ENCODE results near the gene SYCE3.
A peak's percentile ranks its signal among the peaks of the same experiment; 100 is the strongest.
"Not testable (repeated sequence)": the region's sequence is repeated elsewhere in the genome, so short reads cannot be mapped to it uniquely, and the experiment has no call there.

Gene SYCE3, protein sequence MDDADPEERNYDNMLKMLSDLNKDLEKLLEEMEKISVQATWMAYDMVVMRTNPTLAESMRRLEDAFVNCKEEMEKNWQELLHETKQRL

DNA sequence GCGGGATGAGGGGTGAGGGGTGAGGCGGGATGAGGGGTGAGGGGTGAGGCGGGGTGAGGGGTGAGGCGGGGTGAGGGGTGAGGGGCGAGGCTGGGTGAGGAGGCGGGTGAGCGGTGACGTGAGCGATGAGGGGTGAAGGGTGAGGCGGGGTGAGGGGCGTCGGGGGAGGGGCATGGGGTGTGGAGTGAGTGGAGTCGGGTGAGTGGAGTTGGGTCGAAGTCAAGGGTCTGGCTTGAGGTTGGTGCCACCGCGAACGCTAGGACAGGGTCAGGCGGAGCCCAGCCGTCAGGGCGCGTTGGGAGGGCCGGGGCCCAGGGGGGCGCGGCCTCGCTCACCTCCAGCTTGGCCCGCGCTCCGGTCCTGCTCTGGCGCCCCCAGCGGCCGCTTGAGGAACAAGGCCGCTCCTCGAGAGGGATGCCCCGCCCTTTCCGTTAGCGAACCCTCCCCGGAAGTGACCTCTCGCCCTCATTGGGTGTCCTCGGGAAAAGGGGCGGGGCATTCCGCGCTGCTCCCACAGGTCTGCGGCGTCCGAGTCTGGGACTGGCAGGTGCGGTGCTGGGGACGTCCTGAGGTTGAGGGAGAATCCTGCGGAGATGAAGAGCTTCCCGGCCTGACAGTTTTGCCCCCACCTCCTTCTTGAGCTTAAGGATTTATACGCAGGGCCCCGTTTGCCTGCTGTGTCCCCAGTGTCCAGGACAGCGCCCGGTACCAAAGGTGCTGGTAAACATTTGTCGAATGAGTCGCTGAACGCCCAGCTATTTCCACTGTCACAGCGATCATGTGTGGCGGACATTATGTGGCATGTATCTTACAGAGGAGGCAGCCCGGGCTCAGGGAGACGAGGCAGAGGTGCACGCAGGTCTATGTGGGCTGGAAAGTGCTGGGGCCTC, at the start of gene SYCE3:
Gene SYCE3, minus strand, starts transcription at position 397 of the 890 bp plus-strand sequence. CDS start 6,514 bp downstream, outside the sequence.
- peak; percentile 99 for DNase-seq

DNA sequence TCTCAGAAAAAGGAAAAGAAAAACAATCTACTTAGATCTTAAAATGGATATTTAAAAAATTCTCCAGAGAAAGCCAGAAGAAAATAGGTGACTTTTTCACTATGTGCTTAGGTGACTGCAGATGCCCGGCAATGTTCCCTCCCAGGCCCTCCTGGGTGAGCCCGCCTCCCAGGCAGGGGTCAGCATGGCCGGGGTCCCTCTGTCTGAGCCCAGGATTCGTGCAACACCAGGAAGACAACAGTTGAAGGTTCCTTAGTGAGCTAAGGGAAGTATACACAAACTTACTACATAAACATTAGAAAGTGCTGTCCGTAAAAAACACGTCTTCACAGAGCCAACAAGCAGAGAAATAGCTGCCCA, 49.4 kb upstream of the SYCE3 start:
- DNase-seq, result no peak

GRCh38 chr22:50611341-50612060, 48.8 kb upstream of the SYCE3 start:
- no peak for DNase-seq

DNA sequence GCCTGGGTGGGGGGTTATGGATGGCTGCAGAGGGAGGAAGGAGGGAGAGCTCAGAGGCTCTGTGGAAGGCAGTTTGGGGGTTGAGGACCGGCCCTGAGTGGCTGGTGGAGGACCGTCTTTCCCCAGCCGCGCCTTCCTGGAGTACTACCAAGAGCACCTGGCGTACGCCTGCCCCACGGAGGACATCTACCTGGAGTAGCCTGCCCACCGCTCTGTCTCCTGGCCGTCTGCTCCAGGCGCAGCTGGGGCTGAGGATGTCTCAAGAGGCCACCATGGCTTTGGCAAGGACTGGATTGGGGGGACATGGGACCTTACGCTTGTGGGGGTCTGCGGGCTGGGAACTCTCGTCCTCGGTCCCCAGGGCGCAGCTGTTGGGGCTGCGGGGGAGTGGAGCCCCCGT, 47.9 kb upstream of the SYCE3 start:
- DNase-seq, result no peak

- DNase-seq, result no peak
Observed at GRCh38 chr22:50610041-50610451, 47.3 kb upstream of the SYCE3 start.

DNA sequence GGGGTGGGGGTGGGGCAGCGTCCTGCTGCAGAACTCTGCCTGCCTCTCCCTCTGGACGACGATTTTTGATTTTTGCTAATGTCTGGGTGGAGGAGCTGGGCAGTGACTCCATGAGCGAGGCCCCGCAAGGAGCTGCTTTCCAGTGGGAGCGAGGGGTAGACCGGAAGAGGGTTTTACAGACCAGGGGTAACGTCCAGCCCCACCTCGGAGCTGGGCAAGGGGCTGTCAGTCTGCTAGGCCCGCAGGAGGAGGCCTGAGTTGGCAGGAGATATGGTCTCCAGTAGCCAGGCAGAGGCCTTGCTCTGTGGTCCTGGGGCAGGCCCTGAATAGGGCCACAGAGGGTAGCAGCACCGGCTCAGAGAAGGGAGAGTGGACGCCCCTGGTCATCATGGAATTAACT, 46.9 kb upstream of the SYCE3 start:
- no peak for DNase-seq

- no peak for DNase-seq
Observed at GRCh38 chr22:50608996-50609395, 46.3 kb upstream of the SYCE3 start.

- DNase-seq, result not testable (repeated sequence)
Observed at GRCh38 chr22:50608058-50608840, 45.5 kb upstream of the SYCE3 start.

GRCh38 chr22:50607659-50608020, 44.9 kb upstream of the SYCE3 start:
- DNase-seq, result no peak

DNA sequence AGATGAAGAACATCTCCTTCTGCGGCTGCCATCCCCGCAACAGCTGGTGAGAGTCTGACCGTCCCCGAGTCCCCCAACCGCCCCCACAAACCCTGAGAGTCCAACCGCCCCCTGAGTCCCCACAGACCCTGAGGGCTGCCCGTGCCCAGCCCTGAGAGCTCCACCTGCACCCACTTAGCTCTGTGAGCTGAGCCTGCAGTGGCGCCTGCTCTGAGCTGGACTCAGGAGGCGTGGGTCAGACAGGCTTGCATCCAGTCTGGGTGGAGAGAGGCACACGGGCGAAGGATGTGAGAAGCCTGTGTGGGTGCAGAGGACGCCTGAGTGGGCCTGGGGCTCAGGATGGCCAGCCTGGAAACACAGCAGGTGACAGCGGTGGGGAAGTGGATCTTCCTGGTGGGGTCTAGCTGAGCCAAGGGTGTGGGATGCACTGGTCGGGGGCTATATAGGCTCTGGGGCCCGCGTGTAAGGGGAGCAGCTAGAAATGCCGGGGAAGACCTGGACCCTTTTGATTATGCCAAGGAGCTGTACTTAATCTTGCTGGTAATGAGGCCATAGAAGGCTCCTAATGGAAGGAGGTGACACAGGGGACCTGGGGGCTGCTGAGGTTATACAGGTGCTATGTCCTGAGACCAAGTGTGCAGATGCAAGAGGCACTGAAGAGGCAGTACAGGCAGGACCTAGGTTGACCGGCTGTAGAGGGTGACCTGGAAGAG, 44.4 kb upstream of the SYCE3 start:
- no peak for DNase-seq

- no peak for DNase-seq
Observed at GRCh38 chr22:50606165-50606945, 43.6 kb upstream of the SYCE3 start.

DNA sequence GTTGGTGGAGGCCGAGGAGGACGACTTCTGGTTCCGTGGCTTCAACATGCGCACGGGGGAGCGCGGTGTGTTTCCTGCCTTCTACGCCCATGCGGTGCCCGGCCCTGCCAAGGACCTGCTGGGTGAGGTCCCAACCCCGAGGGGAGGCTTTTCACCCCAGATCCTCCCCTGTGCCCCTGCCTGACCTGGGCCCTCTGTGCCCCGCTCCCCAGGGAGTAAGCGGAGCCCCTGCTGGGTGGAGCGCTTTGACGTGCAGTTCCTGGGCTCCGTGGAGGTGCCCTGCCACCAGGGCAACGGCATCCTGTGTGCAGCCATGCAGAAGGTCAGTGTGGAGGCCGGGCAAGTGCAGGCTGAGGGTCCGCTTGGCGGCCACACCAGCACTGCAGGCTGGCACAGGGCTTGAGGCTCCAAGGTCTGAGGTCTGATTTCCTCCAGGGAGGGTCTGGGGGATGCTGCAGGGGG, 42.9 kb upstream of the SYCE3 start:
- DNase-seq, result no peak

DNA sequence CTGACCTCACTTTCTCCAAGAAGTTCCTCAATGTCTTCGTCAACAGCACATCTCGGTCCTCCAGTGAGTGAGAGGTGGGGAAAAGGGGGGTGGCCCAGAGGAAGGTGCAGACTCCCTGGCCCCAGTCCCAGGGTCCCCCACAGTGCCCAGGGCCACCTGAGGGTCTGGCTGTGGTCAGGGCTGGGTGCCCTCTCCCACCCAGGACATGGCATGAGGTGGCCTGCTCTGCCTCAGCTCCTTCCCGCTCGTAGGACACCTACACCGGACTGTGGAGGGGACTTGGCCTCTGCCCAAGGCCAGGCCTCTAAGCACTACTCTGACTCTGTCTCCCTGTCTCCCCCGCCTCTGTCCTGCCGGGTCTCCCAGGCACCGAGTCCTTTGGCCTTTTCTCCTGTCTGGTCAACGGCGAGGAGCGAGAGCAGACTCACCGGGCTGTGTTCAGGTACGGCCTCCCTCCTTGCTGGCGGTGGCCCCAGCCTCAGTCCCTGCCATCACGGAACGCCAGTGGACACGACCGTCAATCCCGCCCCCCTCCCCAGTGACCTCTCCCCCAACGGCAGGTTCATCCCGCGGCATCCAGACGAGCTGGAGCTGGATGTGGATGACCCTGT, 42.4 kb upstream of the SYCE3 start:
- DNase-seq, result no peak

DNA sequence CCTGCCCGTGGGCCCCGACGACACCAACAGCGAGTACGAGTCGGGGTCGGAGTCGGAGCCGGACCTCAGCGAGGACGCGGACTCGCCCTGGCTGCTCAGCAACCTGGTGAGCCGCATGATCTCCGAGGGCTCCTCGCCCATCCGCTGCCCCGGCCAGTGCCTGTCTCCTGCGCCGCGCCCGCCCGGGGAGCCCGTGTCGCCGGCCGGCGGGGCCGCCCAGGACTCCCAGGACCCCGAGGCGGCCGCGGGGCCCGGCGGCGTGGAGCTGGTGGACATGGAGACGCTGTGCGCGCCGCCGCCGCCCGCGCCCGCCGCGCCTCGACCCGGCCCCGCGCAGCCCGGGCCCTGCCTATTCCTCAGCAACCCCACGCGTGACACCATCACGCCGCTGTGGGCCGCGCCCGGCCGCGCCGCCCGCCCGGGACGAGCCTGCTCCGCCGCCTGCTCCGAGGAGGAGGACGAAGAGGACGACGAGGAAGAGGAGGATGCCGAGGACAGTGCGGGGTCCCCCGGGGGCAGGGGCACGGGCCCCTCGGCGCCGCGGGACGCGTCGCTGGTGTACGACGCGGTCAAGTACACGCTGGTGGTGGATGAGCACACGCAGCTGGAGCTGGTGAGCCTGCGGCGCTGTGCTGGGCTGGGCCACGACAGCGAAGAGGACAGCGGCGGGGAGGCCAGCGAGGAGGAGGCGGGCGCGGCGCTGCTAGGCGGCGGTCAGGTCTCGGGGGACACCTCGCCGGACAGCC, 41.7 kb upstream of the SYCE3 start:
- DNase-seq, result no peak

- no peak for DNase-seq
Observed at GRCh38 chr22:50603511-50604255, 41.0 kb upstream of the SYCE3 start.

- DNase-seq, result no peak
Observed at GRCh38 chr22:50602338-50602700, 39.6 kb upstream of the SYCE3 start.

- DNase-seq, result no peak
Observed at GRCh38 chr22:50601669-50602337, 39.1 kb upstream of the SYCE3 start.

GRCh38 chr22:50600967-50601668, 38.4 kb upstream of the SYCE3 start:
- peak; percentile 79 for DNase-seq
